ENCODE data around the gene VSTM5.
"Not testable (repeated sequence)": the region's sequence is repeated elsewhere in the genome, so short reads cannot be mapped to it uniquely, and the experiment has no call there.

VSTM5 gene

GRCh38 chr11:93796441-93797231 lies 53.8 kb downstream of the VSTM5 start:
- no peak for DNase-seq (ENCODE audit: low spot score)

GRCh38 chr11:93791493-93791892 lies 58.9 kb downstream of the VSTM5 start:
- DNase-seq (ENCODE audit: low spot score) = no peak

DNA sequence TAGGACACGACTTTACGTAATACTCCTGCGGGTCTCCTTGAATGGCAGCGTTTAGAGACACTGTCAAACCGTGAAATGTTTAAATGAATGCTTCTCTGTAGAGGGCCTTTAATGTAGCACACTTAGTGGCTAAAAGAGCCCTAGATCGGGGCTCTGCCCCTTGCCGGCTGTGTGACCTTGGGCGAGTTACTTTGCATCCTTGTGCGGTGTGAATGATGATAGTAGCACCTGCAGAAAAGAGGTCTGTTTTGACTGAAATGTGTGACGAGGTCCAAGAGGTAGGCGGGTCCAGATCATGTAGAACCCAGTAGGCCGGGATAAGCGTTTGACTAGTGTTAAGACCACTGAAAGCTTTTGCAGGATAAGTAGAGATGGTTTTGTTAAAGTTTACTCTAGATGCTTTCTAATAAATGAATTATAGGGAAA lies 65.5 kb downstream of the VSTM5 start:
- DNase-seq (ENCODE audit: low spot score) = no peak

GRCh38 chr11:93784145-93784934 lies 66.1 kb downstream of the VSTM5 start, which contains the start of gene MED17:
Gene MED17, plus strand, starts transcription at chr11:93784282. Its CDS starts 232 bp downstream, at chr11:93784514.
- peak; percentile 97 for DNase-seq (ENCODE audit: low spot score)

DNA sequence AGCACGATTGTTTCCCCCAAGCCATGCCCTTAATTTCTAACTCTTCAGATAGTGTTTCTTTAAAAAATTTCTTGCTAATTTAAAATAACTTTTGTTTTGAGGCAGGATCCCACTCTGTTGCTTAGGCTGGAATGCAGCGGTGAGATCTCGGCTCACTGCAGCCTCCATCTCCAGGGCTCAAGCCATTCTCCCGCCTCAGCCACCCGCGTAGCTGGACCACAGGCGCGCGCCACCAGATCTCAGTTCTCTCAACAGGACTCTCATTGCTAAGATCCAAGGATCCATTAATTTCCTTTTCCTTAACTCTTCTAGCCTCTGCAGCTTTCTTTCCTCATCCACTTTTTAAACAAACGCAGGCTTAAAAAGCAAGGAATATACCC lies 66.7 kb downstream of the VSTM5 start:
- DNase-seq (ENCODE audit: low spot score) = no peak

DNA sequence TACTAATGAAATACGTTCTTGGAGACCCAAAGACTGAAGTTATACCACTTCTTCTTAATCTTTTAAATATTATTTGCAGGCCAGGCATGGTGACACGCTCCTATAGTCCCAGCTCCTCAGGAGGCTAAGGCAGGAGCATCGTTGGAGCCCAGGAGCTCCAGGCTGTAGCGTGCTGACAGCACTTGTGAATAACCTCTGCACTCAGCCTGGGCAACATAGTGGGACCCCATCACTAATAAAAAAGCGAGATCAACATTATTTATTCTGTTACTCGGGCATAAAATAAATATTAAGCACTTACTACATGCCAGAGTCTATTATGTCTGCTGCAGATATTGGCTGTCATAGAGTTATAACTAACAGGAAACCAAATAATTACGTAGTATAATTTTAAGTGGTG lies 67.1 kb downstream of the VSTM5 start:
- DNase-seq (ENCODE audit: low spot score) = no peak

DNA sequence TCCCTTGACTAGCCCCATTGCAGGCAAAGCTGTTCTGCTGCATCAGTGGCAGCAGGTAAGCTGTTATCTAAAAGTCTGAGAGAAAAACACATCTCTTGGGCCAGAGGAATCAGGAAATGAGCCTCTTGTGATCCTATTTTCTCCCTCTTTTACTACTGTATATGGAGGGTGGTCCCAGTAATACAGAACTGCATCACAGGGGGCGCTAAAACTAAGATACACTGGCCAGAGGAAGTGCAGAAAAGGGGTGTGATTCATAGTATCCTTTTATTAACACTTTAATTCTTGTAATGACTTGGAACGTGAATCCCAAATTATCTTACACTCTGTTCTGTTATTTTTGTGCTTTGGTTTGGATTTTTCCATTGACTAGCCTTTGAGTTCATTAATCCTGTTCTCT lies 75.1 kb downstream of the VSTM5 start:
- no peak for DNase-seq (ENCODE audit: low spot score)

DNA sequence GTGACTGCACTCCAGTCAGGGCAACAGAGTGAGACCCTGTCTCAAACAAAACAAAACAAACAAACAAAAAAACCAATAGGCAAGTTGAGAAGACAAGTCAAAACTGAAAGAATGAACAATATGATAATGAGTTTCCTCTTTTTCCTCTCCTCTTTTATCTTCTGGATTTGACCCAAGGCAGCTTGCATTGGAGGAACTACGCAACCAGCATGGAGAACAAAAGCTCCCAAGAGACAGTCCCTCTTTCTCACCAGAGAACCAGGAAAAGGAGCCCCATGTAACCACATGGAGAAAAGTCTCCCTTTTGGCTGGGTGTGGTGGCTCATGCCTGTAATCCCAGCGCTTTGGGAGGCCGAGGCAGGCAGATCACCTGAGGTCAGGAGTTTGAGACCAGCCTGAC lies 75.9 kb downstream of the VSTM5 start:
- not testable (repeated sequence) for DNase-seq (ENCODE audit: low spot score)

DNA sequence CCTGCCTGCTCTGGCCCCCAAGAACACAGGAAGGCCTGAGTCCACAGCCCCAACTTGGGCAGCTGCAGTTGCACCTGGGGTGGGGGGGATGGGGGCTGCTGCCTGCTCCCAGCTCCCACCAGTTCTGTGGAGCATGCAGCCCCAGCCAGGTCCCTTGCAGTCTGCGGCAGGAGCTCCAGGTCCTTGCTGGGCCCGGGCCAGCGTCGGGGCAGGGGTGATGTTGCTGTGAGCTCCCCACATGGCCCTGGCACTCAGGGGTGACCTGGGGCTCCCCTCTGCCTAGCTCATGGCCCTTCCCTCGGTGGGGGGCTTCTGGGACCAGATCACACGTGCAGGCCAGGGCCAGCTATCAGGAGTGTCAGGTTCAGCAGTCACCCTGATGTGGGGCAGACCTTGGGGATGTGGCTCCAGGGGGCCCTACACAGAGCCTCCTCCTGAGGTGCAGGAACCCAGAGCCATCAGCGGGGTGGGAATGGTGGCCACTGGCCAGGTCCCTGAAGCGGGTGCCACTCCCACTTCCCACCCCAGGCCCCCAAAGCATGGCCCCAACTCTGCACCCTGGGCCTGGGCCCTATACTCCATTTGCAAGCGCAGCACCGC lies 76.7 kb downstream of the VSTM5 start:
- DNase-seq (ENCODE audit: low spot score) = no peak

DNA sequence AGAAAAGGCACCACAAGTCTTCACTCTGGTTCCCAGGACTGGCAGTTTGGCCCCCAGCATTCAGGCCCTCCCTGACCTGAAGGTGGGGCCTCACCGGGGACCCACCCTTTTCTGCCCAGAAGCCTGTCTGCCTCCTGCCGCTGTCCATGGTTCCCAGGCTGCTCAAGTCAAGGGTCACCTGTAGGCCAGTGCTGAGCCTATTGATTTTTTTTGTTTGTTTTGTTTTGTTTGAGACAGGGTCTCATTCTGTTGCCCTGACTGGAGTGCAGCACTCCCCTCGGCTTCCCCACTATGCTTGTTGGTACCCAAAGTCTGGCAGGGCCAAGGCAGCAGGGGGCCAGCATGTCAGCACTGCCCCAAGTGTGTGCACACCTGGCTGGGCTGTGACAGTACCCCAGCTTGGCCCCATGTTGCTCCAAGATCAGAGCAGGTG lies 77.4 kb downstream of the VSTM5 start:
- no peak for DNase-seq (ENCODE audit: low spot score)

DNA sequence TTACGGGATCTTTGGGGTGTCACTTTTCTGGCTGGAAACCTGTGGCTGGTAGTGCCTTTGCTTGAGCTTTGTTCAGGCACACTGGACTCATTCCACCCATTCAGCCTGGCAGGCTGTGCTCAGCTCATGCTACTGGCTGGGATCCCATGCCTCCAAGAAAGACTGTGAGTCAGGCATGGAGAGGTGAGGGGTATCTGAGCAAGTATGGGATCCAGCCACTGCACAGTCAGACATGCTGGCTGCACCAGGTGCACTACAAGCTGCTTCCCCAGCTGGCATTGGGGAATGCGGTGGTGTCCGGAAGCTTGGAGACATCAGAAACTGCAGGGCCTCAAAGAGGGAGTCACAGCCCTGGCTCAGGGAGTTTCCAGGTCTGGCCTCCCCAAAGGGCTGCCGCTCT lies 78.3 kb downstream of the VSTM5 start:
- no peak for DNase-seq (ENCODE audit: low spot score)

GRCh38 chr11:93770160-93770559 lies 80.3 kb downstream of the VSTM5 start:
- DNase-seq (ENCODE audit: low spot score) = no peak

Data from pons (tissue), 1 donor.